GM19023 (cell line): ENCODE measurements around the gene C5orf52.
"Not testable (repeated sequence)": the region's sequence is repeated elsewhere in the genome, so short reads cannot be mapped to it uniquely, and the experiment has no call there.

Experiments used
- ATAC-seq: cut with Tn5 transposase; IDR thresholded peaks from one replicate; pipeline ENCODE4 v1.9.1; 2021; ENCODE audit warnings: mild to moderate bottlenecking, moderate library complexity; ENCODE audit not compliant: unreplicated experiment

C5orf52 gene

DNA sequence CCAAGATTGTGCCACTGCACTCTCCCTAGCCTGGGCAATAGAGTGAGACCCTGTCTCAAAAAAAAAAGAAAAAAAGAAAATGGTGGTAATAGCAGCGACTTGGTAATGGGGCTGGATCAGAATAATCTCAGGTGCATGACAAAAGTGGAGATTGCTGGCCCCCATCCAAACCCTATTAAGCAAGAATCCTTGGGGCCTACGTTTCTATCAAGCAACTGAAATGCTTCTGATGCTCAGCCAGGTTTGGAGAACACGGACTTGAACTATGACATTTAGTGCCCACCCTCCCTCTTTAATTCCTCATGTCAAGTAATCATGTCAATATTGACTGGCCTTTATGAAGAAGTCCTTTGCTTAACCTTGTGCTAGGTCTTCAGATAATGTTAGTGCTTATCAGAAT lies 6.6 kb downstream of the C5orf52 start:
- ATAC-seq = no peak

DNA sequence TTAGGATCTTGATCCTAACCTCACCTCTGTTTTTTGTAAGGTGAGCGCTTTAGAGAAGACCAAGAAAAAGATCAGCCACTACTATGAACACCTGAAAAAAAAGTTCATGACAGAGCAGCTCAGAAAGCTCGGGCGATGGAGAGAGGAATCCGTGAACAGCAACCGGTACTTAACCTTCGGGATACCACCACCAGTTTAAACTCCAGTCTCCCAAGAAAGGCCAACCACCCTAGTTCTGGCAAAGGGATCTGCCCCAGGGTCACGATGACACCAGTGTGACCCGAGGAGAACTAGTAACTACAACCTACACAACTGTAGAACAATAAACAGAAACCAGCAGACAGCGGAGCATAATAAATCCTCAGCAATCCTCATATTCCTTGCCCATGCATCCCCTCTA lies 8.5 kb downstream of the C5orf52 start:
- no peak for ATAC-seq

GRCh38 chr5:157680239-157680638 lies 8.9 kb downstream of the C5orf52 start:
- ATAC-seq = no peak

DNA sequence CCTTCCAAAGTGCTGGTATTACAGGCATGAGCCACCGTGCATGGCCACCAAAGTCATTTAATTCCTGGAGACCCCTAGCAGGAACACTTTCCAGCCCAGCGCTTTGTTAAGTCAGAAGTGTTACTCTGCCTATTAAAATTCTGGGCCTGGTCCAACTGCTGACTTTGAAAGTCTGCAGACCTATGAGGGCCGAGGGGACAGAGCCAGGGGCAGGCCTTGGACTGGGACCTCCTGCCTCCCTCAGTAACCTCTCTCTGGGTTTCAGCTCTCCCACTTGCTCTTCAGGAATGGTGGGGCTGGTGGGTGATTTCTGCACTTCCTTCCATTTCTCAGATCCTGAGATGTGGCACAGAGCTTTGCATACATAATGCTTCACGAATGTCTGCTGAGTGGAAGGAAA lies 9.7 kb downstream of the C5orf52 start:
- ATAC-seq = no peak

GRCh38 chr5:157682257-157682656 lies 10.9 kb downstream of the C5orf52 start:
- no peak for ATAC-seq

DNA sequence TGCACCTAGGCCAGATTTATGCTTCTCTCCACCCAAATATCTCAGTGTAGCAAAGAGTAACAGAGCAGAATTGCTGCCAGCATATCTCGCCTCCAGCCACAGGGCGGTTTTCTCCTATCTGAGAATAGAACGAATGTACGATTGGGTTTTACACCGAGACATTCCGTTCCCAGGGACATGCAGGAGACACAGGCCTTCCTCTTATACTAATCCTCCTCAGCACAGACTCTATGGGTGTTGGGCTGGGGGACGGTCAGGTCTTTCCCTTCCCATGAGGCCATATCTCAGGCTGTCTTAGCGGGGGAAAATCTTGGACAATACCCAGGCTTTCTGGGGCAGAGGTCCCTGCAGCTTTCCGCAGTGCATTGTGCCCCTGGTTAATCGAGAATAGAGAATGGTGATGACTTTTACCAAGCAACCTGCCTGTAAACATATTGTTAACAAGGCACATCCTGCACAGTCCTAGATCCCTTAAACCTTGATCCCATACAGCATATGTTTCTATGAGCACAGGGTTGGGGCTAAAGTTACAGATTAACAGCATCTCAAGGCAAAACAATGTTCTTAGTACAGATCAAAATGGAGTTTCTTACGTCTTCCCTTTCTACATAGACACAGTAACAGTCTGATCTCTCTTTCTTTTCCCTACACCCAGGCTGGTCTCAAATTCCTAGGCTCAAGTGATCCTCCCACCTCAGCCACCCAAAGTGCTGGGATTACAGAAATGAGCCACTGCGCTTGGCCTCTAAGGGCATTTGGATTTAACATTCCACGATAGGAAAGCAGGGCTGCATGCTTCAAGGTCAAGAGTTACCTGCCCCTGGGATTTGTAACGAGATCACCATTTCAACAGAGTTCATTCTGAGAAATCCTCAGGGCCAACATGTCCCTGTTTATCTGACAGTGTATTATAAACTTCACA lies 15.2 kb downstream of the C5orf52 start:
- not testable (repeated sequence) for ATAC-seq

DNA sequence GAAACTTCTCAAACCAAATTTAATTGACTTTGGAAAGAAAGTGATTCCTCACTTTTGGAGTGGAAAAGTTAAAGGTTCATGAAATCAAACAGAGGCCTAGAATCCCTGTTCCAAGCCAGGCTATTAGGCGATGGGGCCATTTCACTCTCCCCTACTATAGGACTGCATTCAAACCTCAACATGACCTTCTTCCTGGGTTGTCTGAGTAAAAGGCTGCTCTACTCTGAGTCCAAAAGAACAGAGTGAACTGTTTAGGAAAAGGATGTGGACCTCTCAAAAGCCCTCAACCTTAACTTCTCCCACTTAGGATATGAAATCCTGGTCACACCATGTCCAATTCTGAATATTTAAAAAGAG lies 15.8 kb downstream of the C5orf52 start:
- ATAC-seq = no peak

DNA sequence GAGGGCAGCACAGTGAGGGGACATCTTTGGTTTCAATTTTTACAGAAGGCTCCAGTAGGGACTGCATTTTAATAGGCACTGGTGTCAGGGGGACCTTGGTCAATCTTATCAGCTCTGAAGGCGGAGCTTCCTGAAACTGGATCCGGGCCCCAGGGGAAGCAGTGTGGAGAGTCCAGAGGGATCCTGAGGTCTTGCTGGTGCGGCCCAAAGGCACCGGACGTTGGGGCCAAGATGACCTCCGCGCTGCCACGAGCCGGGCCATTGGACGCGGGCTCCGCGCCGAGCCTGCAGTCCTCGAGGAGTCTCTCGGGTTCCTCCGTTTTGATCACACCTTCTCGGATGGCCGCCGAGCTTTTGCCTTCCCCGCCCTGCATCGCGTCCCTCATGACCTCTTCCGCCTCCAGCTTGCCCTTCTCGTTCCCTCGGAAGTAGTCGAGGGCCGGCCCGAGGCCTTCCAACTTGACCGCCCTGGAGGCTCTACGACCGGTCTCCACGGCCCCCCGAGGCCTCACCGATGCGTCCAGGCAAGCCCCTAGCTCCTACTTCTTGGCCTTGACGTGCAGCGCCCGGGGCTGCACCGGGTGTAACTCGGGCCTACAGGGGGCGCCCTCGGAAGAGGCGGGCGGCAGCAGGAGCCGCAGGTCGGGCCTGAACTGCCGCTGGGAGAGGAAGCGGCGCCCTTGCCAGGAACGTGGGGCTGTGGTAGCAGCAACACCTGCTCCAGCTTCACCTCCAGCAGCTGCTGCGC lies 18.8 kb downstream of the C5orf52 start:
- no peak for ATAC-seq

GRCh38 chr5:157690690-157691433 lies 19.5 kb downstream of the C5orf52 start:
- ATAC-seq = no peak

GRCh38 chr5:157693816-157694215 lies 22.5 kb downstream of the C5orf52 start:
- ATAC-seq = not testable (repeated sequence)

DNA sequence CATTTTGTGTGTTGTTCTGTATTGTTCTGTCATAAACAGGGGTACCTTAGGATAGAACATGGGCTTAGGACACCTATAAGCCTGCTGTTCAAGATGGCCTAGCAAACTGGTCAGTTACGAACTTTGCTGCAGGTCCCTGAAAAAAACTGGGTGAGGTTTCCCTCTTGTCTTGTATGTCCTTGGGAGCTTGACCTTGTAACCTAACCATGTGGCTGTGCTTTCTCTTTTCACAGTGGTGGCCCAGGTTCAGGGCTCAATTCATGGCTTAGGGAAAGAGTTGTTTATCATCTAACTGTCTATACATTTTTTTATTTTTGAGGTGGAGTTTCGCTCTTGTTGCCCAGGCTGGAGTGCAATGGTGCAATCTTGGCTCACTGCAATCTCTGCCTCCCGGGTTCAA lies 24.8 kb downstream of the C5orf52 start:
- ATAC-seq = not testable (repeated sequence)

GRCh38 chr5:157698674-157699073 lies 27.3 kb downstream of the C5orf52 start:
- ATAC-seq = not testable (repeated sequence)

- no peak for ATAC-seq
Measured at GRCh38 chr5:157703736-157704135, 32.4 kb downstream of the C5orf52 start.

DNA sequence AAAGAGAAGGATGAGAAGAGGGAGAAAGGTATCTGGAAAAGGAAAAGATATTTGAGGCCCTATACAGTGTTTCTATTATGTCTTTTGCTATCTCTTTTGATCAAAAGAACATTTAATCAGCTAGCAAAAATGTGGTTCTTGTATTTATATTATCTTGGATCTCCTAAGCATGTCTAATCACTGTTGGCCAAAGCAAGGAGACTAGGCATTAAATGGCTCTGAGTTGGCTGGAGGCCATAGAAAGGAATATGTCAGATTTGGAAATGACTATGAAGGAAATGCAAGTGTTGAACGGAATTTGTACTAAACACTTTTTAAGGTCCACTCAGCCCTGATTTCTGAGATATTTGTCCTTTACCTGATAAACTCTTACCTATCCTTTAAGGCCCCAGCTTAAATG lies 37.5 kb downstream of the C5orf52 start:
- no peak for ATAC-seq

GRCh38 chr5:157709346-157709745 lies 38.0 kb downstream of the C5orf52 start:
- ATAC-seq = no peak

DNA sequence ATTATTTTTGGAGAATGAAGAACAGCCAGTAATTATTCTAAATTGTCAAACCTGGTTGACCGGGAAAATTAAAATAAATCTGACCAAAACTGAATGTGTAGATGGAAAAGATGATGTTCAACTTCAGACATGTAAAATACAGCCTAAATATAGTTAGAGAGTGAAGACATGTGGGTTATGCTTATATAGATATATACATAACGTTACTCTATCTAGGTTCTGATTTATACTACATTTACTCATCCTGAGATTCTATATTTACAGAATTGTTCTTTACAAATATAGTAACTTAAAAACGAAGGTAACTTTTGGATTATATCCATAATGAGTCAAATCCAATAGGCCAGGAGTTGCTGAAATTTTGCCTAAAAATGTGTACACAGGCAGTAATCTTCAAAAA lies 39.1 kb downstream of the C5orf52 start:
- no peak for ATAC-seq

- no peak for ATAC-seq
Measured at GRCh38 chr5:157710882-157711281, 39.5 kb downstream of the C5orf52 start.

- ATAC-seq = no peak
Measured at GRCh38 chr5:157713830-157714595, 42.7 kb downstream of the C5orf52 start.

GRCh38 chr5:157714596-157714864 lies 43.2 kb downstream of the C5orf52 start:
- ATAC-seq = no peak

DNA sequence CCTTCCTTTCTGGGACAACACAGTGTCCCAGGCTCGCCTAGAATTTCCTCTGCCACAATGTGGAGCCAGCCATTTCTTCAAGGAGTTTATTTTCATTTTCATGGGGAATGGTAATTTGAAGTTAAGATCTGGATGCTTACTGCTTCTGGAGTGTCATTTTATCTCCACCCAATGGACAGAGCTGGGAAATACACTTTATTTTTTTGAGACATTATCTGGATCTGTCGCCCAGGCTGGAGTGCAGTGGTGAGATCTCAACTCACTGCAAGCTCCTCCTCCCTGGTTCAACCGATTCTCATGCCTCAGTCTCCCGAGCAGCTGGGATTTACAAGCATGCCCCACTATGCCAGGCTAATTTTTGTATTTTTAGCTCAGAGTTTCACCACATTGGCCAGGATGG lies 47.2 kb downstream of the C5orf52 start:
- ATAC-seq = no peak

- no peak for ATAC-seq
Measured at GRCh38 chr5:157719245-157719644, 47.9 kb downstream of the C5orf52 start.
